ENCODE data around the gene MAP7D1. TPM values are rescaled to one million over a fixed set of nuclear protein-coding genes. Genes with fewer than 3 reads are reported as not detected.
A peak's percentile ranks its signal among the peaks of the same experiment; 100 is the strongest.

Gene MAP7D1
- total RNA-seq, 1 experiment from 2014 or later, result 49.9 TPM

- H2AK5ac ChIP-seq (ENCODE audit: insufficient read length, low read length), result no peak overlapping the region
- H2BK15ac ChIP-seq (ENCODE audit: low read depth, low read length), result no peak overlapping the region
- H3K27ac ChIP-seq (ENCODE audit: insufficient read length, low read depth, low read length), result no peak overlapping the region
- H3K79me2 ChIP-seq (ENCODE audit: insufficient read depth, low read length), result no peaks in the 10 kb centered on the region
- no peaks in the 10 kb centered on the region for H3K23me2 ChIP-seq (ENCODE audit: insufficient read length, low read depth, low read length, poor library complexity, severe bottlenecking)
- H2AFZ ChIP-seq (ENCODE audit: low read length), result no peak overlapping the region
- no peaks in the 10 kb centered on the region for H3K79me1 ChIP-seq (ENCODE audit: insufficient read depth, low read depth, low read length, poor library complexity, severe bottlenecking)
- no peak overlapping the region for H3K4me3 Mint-ChIP-seq
- H3K9me3 ChIP-seq (ENCODE audit: control insufficient read depth, low read depth, low read length), result no peaks in the 10 kb centered on the region
- no peak overlapping the region for H3K9ac ChIP-seq (ENCODE audit: extremely low read depth, insufficient read length, low read length)
- no CpG with 5 or more reads among the region's 13 CpGs for WGBS (ENCODE audit: extremely low coverage, insufficient read length, low lambda C conversion rate)
- no peaks in the 10 kb centered on the region; the same call in 1 of the 2 replicates for H3K27me3 Mint-ChIP-seq (ENCODE audit: low read depth)
- no peaks in the 10 kb centered on the region; the same call in 1 of the 2 replicates for H3K4me1 ChIP-seq (ENCODE audit: insufficient read depth, low read length)
- H2BK5ac ChIP-seq (ENCODE audit: insufficient read length, low read length), result no peak overlapping the region
- no peaks in the 10 kb centered on the region; a peak in 1 of 7 replicates for H3K36me3 Mint-ChIP-seq (ENCODE audit: insufficient read depth in 1 of 3, low read depth in 3 of 3)
- H2BK12ac ChIP-seq (ENCODE audit: insufficient read length, low read depth, low read length), result no peak overlapping the region
- no peaks in the 10 kb centered on the region for H4K20me1 ChIP-seq (ENCODE audit: control insufficient read depth, insufficient read depth, insufficient read length)
- no peaks in the 10 kb centered on the region; a peak in 1 of 5 replicates for H3K9me3 Mint-ChIP-seq
- no peak overlapping the region for H2BK20ac ChIP-seq (ENCODE audit: low read depth, low read length, poor library complexity, severe bottlenecking)
- H2BK120ac ChIP-seq (ENCODE audit: low read depth, low read length, poor library complexity, severe bottlenecking), result no peak overlapping the region
- DNase-seq, result no peak
- H3K18ac ChIP-seq (ENCODE audit: insufficient read length, low read depth, low read length), result no peak overlapping the region
- no peak overlapping the region for H3K14ac ChIP-seq (ENCODE audit: insufficient read depth, low read length)
- H3K27me3 ChIP-seq (ENCODE audit: insufficient read depth, low read length), result no peaks in the 10 kb centered on the region
- H3K56ac ChIP-seq (ENCODE audit: insufficient read length, low read depth, low read length), result no peak overlapping the region
- no peak overlapping the region for H4K8ac ChIP-seq (replicated peaks; ENCODE audit: insufficient read length, low read depth, low read length)
- no peak overlapping the region for H4K91ac ChIP-seq (ENCODE audit: insufficient read length, low read depth, low read length)
- H3K27ac Mint-ChIP-seq, result peak overlapping the region in 1 of 3 experiments; percentile 15; a peak in 2 of 7 replicates
- no peak overlapping the region for H4K5ac ChIP-seq (ENCODE audit: insufficient read length, low read depth, low read length)
- H3K4me1 Mint-ChIP-seq, result peaks cover 11 to 14% of the 10 kb centered on the region in 2 experiments
- H3K23ac ChIP-seq (ENCODE audit: insufficient read length, low read depth, low read length), result no peak overlapping the region
- TF ChIP-seq CTCF (conservative IDR thresholded peaks at IDR 0.05), result no peak
- H3T11ph ChIP-seq (ENCODE audit: low read length), result no peak overlapping the region
- no peak overlapping the region for H3K4me2 ChIP-seq (ENCODE audit: insufficient read depth, insufficient read length, low read length)
- no peak overlapping the region for H3K4ac ChIP-seq (ENCODE audit: low read depth, low read length)
Observed at GRCh38 chr1:36199934-36200741, 44.2 kb downstream of the MAP7D1 start.
